HG03571 (cell line): ENCODE measurements around the gene DYRK4.

Experiments
- ATAC-seq: cut with Tn5 transposase; IDR thresholded peaks from one replicate; pipeline ENCODE4 v1.9.1; 2021; ENCODE audit not compliant: unreplicated experiment

The DYRK4 gene

DNA sequence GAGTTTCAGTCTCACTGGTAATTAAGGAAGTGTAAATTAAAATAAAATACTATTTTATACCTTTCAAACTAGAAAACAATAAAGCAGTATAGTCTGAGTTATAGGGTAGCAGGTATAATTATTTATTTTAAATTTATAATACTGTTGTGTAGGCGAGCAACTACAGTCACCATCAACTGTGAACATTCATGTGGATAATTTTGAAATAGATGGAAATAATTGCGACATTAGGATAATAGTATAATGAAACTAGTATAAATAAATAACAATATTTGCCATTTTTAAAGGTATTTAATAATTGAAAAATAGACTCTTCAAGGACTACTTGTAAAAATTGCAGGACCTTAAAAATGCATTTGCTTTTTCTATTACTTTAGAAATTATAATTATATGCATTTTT is 3.8 kb upstream of the DYRK4 start:
- ATAC-seq, result no peak

DNA sequence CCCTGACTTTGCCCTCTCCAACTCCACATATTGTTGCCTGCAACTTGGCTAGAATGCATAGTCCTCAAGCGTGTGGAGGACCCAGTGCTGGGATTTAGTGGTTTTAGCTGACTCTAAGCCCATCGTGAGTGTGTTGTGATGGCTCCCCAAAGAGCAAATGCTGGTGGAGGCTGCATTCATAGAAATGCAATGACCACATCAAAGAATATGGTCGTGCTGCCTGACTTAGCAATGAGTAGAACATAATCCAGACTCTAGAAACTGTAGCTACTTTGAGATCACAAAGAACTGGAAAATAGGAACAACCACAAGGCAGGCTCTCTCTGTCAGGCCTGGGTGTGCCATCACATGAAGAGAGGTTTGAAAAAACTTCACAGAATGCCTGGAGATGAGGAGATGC is 1.3 kb downstream of the DYRK4 start:
- ATAC-seq, result no peak

DNA sequence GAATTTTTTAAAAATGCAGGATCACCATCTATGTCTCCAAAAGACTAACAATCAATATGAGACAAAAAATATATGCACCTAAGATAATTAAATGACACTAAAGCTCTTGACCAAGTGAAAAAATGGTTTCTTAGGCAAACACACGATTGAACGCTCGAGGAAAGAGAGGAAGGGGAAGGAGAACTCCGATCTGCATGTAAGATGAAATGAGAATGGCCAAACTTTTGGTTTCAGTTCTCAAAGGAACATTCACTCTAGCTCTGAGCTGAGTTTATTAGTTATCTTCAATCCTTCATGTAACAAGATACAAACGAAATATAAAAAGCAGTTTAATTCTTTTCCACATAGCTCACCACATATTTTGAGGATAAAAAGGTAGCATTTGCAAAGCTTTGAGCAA is 2.8 kb downstream of the DYRK4 start:
- ATAC-seq, result no peak

DNA sequence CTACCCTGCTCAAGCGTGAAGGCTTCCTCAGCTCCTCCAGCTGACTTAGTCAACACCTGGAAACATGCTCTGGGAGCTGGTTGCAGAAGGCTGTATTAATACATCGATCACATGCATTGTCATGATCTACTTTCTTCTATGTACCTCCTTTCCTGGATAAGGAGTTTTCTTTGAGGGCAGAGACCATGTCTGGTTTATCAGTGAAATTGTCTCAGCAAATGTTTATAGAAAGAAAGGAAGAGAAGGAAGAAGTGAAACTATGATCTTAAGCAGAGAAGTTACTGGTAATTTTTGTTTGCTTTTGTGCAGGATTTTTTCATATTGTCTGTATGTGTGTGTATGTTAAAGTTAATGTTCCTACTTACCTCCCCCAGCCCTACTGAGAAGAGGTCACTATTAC is 4.5 kb downstream of the DYRK4 start:
- ATAC-seq, result no peak

DNA sequence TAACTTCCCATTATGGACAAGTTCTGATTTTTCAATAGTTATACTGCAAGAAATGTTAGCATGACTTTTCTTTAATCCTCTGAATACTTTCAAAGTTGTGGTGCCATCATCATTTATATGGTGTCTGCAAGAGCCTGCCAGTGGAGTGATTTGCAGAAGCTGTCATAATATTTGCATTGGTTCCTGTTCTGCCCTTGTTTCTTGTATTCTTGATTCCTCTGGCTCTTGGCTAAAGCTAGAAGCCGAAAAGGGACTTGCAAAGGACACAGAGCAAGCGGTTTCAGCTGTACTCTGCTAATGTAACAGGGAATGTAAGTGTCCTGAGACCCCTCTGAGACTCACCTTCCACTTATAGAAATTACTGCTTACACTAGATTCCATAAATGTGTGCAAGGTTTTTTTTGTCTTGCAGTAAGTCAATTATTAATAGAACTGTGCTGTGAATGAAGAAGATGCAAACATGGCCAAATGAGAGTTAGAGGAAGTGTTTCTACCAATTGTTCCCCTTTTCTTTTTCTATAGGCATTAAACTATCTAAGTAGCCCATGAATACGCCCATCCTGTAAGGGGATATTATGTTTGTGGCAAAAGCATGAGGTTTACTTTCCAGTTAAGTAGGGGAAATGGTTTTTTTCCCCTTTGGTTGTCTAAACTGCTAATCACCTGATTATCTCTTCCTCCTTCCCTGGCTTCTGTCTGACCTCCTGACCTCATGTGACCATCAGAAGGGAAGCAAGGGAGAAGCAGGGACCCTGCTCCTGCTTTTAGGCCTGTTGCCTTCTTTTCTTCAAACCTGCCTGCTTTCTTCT is 5.3 kb downstream of the DYRK4 start:
- ATAC-seq, result peak; percentile 70

DNA sequence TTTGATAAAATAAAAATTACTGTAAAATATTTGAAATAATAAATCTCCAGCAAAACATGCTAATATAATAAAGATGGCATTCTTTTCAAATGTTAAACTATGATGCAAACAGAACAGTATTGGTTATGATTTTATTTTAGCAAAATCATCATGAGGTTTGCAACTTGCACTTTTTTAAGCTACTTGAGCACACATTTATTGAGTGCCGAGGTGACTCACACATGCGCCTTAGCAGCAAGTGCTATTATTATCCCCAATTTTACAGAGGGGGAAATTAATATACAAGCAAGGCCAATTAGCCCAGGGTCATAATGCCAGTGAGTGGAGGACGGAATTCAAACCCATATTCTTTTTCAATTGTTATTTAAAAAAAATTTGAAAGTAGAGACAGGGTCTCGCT is 7.3 kb downstream of the DYRK4 start:
- no peak for ATAC-seq

DNA sequence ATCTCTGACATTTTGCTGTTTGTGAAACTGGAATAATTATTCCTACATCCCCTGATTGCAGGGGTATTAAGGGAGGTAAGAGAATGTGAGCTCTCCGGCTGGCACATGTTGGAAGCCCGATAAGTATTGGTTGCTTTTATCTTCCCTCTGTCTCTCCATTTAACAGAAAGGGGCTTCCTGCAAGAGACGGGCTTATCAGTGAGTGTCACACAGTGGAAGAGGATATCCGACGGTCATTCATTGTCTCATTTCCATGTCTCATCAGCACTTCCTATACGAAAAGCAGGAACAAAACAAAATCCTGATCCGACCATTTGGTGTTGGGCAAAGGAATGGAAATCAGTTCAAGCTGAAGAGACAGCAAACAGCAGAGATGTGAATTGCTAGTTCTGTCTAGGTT is 10.7 kb downstream of the DYRK4 start:
- ATAC-seq, result no peak

DNA sequence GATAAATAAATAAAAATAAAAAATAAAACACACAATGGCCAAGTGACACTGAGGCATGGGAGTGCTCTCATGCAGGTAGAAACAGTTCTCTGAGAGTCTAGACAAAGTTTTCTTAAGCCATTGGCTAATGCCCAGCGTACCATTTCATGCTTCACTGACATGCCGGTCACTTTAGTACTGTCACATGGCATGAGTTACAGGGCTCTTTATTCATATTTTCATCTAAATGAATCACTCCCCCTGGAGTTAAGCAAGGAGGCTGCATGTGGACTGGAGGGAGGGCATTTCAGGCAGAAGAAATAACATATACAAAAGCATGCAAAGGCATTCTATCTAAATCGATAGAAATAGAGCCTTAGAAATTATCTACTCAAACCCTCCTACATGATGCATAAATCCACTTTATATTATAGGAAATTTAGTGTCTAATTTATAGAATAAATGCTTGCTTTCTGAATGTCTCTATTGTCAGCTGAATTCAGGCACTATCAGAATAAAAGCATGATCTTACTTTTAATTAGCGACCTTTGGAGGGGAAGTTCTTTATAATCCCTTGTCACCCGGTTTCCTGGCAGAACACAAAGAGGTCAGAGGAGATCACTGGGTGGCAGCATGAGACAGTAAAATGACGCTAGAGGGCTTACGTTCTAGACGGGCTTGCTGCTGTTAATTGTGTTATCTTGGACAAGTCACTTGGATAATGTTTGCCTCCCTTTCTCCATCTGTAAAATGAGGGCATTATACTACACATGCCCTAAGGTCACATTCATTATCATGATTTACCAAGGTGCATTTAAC is 17.5 kb downstream of the DYRK4 start:
- no peak for ATAC-seq

DNA sequence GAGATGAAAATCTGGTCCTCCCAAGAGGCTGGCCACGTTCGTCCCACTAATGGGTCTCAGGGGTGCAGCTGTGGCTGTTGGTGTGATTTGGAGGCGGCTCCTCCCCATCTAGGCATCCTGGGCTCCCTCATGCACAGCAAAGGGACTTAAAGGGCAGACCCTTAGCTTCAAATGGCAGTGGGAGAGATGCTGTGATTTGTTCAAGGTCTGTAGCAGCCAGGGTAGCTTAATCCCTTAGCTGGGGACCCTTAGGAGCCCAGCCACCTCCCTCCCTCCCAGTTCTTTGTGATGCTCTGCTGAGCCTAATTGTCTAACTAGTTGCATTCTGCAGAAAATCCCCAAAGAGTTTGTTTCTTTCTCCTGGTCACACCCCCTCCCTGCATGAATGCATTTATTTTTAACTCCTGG is 18.3 kb downstream of the DYRK4 start:
- ATAC-seq, result no peak

DNA sequence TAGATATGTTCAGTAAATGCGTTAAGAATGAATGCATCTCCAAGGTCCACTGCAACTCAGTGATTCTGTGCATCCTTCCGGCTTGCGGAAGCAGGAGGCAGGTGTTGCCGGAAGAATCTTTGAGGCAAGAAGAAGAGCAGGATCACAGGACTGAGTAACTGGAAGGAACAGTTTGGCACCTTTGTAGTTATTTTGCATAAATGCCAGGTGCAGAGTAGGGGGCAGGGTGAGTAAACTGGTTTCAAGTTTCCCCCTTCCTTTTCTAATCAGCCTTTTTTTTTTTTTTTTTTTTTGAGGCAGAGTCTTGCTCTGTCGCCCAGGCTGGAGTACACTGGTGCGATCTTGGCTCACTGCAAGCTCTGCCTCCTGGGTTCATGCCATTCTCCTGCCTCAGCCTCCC is 22.3 kb downstream of the DYRK4 start:
- ATAC-seq, result no peak

DNA sequence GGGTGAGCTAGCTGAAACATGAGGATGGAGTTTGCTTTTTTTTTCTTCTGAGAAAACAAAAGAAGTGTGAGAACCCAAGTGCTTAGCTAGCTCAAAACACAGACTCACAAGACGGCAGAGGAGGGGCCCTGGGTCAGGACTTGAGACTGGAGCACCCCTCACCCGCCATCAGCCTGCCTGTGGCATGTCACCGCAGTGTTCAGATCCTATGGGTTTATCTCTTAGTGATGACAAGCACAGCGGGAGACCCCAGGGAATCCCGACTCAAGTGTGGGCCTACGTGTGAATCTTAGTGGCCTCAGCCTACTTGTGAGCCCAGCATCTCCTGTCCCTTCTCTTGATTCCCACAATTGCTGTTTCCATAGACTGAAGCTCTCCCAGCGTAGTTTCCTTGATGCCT is 22.9 kb downstream of the DYRK4 start:
- no peak for ATAC-seq

DNA sequence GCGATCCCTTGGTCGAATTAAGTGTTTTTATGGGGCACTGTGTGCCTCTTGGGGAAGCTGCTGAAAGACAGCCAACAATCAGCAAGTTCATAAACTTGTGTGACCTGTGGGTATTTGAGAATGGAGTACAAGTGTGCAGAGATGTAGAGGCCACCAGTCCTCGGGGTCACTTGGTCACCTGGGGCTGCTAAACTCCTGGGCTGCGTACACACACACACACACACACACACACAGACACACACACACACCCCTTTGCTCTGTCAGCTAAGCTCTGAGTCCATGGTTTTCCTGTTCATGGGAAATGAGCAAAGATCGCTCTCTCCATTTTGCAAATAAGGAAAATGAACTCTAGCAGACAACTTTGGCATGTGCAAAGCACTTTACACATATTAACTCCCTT is 24.5 kb downstream of the DYRK4 start:
- ATAC-seq, result no peak

DNA sequence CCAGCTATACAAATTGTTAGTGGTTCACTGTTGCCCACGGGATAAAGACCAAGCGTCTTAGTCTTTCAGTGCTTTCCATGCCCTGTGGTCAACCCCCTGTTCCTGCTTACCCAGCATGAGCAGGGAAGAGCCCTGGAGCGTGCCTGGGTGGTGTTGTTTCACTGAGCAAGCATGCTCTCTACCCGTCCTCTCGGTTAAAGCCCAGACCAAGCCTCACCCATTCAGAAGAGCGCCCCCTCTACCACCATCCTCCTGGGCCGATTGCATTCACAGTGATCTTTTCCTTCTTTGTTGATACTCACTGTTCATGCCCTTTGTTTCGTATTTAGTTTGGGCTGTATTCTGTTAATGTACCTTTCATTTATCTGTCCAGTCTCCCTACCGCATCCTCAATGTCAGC is 25.1 kb downstream of the DYRK4 start:
- no peak for ATAC-seq

DNA sequence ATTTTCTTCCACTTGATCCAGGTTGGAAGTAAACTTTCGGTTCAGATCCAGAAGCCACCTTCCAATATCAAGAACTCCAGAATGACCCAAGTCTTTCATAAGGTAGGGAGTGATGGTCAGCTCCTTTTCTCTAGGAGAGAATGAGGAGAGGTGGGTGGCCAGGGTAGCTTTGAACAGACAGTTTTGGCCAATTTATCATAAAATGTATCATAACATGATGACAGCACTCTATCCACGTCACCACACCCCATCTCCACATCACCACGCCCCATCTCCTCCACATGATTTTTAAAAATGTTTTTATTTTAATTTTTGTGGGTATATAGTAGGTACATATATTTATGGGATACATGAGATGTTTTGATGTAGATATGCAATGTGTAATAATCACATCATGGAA is 26.9 kb downstream of the DYRK4 start:
- no peak for ATAC-seq

DNA sequence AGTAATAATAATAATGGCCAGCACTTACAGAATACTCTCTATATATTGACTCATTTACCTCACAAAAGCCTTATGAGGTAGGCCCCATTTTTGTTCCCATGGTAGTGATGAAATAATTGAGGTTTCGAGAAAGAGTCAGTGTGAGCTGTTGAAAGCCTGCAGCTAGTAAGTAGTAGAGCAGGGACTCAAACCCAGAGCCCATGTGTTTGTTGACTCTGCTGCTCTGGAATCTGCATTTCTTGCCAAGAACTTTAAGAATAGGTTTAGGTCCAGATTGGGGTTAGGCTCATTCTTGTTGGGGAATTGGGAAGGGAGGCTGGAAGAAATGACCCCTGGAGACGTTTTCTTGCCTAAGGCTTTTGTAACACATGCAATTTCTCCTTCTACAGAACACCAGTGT is 27.9 kb downstream of the DYRK4 start:
- no peak for ATAC-seq

DNA sequence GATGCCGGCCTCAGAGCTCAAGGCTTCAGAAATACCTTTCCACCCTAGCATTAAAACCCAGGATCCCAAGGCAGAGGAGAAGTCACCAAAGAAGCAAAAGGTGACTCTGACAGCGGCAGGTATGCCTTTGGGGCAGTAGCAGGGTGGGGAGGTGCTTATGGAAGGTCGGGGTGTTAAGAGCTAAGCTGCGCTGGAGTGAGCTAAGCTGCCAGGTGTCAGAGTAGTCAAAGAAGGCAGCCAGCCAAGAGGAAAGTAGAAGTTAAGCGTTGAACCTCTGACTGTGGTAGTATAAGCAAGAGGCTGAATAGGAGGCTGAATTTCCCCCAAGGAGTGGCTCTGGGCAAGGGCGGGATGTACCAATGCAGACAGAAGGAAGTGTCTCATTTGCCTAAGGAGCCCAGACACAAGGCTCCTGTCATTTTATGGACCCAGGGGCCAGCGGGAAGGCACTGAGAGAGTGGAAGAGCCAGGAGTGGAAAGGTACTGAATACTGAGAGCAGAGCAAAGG is 29.2 kb downstream of the DYRK4 start:
- ATAC-seq, result no peak

DNA sequence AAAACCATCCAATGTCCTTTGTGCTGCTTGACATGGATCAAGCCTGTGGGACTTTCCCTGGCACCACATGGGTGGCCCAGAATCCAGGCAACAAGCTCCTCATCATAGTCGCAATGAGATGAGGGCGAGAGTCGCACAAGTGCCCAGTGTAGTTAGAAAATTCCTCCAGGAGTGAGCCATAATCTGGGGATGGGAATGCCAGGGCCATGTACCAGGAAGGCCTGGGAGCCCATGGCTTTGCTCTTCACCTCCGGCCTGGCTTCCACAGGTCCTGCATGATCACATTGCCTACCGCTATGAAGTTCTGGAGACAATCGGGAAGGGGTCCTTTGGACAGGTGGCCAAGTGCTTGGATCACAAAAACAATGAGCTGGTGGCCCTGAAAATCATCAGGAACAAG is 33.9 kb downstream of the DYRK4 start:
- no peak for ATAC-seq

DNA sequence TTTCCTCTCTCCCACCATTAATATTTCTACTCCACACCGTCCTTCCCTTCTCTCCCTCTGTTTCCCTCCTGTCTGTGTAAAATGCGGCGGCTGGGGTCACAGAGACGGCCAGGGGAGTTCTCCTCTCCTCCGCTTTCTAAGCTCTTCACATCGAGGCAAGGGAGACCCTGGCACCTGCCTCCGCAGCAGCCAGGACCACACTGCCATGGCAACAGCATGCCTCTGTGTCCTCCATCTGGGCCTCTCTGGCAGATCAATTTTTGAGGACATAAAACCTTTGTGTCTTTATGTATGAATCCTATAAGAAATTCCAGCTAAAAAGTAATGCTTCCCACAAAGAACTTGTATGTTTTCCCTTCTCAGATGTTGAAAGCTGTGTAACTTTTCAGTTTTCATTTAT is 41.4 kb downstream of the DYRK4 start:
- ATAC-seq, result no peak

DNA sequence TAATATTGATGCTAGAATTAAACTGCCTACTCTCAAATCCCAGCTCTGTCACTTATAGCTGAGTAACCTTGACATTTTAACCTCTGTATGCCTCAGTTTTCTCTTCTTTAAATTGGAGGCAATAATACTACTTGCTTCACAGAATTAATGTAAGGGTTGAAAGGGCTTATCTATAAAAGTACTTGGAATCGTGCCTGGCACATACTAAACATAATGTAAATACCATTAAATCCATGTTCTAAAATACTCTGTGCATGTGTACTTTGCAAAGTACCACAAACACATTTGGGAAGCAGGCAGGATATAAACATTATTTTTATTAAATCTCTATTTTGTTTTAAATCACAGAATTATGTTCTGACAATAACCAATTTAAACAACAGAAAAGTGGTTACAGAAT is 41.9 kb downstream of the DYRK4 start:
- no peak for ATAC-seq

DNA sequence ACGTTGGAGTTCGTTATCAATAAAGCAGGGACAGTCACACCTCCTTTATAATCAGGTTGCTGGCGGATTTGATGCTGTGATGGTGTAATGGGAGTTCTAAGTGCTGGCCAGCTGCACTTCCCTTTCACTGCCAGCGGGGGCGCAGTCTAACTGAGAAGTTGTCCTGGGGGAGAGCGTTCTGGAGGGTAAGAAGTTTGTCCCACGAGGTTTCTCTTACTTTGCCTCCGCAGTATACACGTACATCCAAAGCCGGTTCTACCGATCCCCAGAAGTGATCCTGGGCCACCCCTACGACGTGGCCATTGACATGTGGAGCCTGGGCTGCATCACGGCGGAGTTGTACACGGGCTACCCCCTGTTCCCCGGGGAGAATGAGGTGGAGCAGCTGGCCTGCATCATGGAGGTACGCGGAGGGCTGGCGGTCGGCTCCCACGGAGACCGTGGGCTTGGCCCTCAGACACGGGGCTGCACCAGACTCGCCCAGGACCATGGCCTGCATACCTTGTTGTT is 42.7 kb downstream of the DYRK4 start:
- ATAC-seq, result peak; percentile 90

DNA sequence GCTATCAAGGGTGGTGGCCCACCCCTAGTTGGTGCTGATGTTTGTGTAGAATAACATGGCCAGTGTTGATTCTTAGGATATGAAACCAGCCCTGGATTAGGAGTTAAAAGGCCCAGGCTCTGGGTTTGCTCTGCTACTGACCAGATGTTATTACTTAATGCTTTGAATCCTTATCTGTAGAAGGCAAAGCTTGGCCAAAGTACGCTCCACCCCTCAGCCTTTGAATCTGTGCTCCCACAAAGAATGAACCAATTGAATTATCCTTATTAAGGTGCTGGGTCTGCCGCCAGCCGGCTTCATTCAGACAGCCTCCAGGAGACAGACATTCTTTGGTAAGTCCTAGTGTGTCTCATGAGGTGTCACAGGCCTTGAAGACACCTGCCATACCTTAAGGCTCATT is 45.0 kb downstream of the DYRK4 start:
- no peak for ATAC-seq

DNA sequence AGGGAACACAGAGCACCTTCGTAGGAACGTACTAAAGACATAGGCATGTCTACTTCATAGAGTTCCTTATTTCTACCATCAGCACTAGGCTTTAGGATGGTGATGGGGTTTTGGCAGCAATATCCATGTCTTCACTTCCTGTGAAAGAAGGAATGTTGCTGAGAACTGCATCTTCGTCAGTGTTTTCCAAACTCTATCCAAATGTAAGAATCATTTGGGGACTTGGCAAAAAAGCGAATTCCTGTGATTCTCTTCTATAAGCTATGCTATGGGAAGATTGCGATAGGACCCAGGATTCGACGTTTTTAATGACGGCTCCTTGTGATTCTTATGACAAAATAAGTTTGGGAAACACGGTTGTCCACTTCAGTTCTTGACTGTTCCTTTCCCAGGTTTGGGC is 47.1 kb downstream of the DYRK4 start:
- no peak for ATAC-seq
